Measurements from ENCODE around the gene SETD7. TPM values are rescaled to one million over a fixed set of nuclear protein-coding genes. Genes with fewer than 3 reads are reported as not detected.
A peak's percentile ranks its signal among the peaks of the same experiment; 100 is the strongest.

The SETD7 gene
- total RNA-seq, result 59.0 TPM

- Histone ChIP-seq H3K4me3 (ENCODE audit: low read length in 3 of 3) (peak within 1 kb of the TSS; percentile 91 to 96 (median 93)), H3K36me3 (ENCODE audit: control insufficient read depth in 3 of 3, insufficient read depth in 3 of 3, low read length in 3 of 3) (no peaks in the 10 kb centered on the region), H3K9ac (ENCODE audit: low read depth in 1 of 3, low read length in 3 of 3) (peak within 1 kb of the TSS; percentile 88 to 98 (median 95)), H3K27me3 (ENCODE audit: control insufficient read depth in 3 of 3, insufficient read depth in 3 of 3, low read length in 3 of 3) (no peaks in the 10 kb centered on the region), H3K27ac (ENCODE audit: low read depth, low read length) (peak within 1 kb of the TSS; percentile 98), H3K9me3 (ENCODE audit: control insufficient read depth in 3 of 3, low read length in 3 of 3) (no peaks in the 10 kb centered on the region), H3K4me1 (ENCODE audit: control insufficient read depth in 3 of 3, insufficient read depth in 3 of 3, low read length in 3 of 3) (peaks cover 32 to 42% (median 35%) of the 10 kb centered on the region in 3 donors)
These were observed at the start of gene SETD7 for GRCh38 chr4:139556071-139556723. Gene SETD7, minus strand, starts transcription at chr4:139556219. Its CDS starts 82 bp downstream, at chr4:139556137.

- H3K4me1 ChIP-seq (ENCODE audit: control insufficient read depth in 3 of 3, insufficient read depth in 3 of 3, low read length in 3 of 3), result peaks cover 0 to 2% (median 0%) of the 10 kb centered on the region in 3 donors
- no peaks in the 10 kb centered on the region for H3K36me3 ChIP-seq (ENCODE audit: control insufficient read depth in 3 of 3, insufficient read depth in 3 of 3, low read length in 3 of 3)
- H3K9ac ChIP-seq (ENCODE audit: low read depth in 1 of 3, low read length in 3 of 3), result no peak overlapping the region
- no peaks in the 10 kb centered on the region for H3K27me3 ChIP-seq (ENCODE audit: control insufficient read depth in 3 of 3, insufficient read depth in 3 of 3, low read length in 3 of 3)
- H3K9me3 ChIP-seq (ENCODE audit: control insufficient read depth in 3 of 3, low read length in 3 of 3), result no peaks in the 10 kb centered on the region
- H3K4me3 ChIP-seq (ENCODE audit: low read length in 3 of 3), result no peak overlapping the region
- no peak overlapping the region for H3K27ac ChIP-seq (ENCODE audit: low read depth, low read length)
These were observed 49.5 kb upstream of the SETD7 start for GRCh38 chr4:139605516-139605915.

DNA sequence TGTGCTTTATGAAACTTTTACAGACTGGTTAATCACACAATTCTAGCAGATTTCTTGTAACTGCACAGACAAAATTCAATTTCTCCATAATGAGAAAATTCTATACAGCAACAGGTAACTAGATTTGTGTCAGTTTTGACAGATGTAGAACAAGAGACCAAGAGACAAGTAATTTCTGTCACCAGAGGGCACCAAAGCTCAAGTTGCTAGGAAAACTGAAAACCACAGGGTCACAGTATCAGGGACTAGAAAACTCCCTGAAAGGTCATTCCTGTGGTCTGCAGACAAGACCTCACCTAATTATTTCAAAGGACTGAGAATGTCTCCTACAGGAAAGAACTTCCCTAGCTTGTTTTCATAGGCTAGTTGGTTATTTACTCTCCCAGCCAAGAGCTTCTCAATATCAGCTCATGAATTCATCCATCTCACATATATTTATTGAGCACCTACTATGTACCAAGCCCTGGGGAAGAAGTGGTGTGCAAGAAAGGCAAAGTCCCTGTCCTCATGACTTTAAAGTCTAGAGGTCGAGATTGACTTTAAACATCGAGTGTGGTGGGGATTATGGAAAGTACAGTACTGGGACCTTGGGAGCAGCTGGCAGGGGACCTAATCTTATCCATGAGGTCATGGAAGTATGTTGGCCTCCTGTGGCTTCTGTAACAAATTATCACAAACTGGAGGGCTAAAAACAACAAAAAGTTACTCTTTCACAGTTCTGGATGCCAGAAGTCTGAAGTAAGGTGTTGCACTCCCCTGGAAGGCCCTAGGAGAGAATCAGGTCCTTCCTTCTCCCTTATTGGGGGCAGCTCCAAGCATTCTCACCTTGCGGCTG, 47.8 kb upstream of the SETD7 start:
- no peak overlapping the region for H3K9ac ChIP-seq (ENCODE audit: low read depth in 1 of 3, low read length in 3 of 3)
- H3K4me1 ChIP-seq (ENCODE audit: control insufficient read depth in 3 of 3, insufficient read depth in 3 of 3, low read length in 3 of 3), result peaks cover 0 to 2% (median 0%) of the 10 kb centered on the region in 3 donors
- no peaks in the 10 kb centered on the region for H3K36me3 ChIP-seq (ENCODE audit: control insufficient read depth in 3 of 3, insufficient read depth in 3 of 3, low read length in 3 of 3)
- H3K4me3 ChIP-seq (ENCODE audit: low read length in 3 of 3), result no peak overlapping the region
- no peaks in the 10 kb centered on the region for H3K27me3 ChIP-seq (ENCODE audit: control insufficient read depth in 3 of 3, insufficient read depth in 3 of 3, low read length in 3 of 3)
- H3K9me3 ChIP-seq (ENCODE audit: control insufficient read depth in 3 of 3, low read length in 3 of 3), result no peaks in the 10 kb centered on the region
- no peak overlapping the region for H3K27ac ChIP-seq (ENCODE audit: low read depth, low read length)

DNA sequence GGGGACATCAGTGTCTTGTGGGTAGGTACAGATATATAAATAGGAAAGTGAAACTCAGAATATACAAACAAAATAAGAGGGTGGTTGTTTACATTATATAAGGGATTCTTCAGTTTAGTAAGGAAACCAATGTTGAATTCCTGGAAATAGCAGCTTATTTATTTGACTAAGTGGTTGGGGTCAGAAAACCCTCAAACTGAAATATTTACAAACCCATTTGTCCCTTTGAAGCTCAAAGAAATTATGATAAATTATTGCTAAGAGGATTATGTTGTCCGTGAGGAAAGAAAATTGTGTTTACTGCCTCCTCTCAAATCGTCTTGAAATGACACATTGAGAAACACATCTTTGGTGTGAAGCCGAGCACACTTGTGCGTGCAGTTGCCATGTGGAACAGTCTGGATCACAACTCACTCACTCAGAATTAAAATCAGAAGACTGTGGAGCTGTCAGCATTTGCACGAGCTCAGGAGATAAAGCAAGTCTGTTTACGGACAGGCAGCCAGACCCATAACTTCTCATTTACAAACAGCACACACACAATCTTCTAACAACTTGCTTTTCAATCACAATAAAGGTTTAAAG, 46.8 kb upstream of the SETD7 start:
- Histone ChIP-seq H3K4me1 (ENCODE audit: control insufficient read depth in 3 of 3, insufficient read depth in 3 of 3, low read length in 3 of 3) (peaks cover 0 to 2% (median 0%) of the 10 kb centered on the region in 3 donors), H3K9me3 (ENCODE audit: control insufficient read depth in 3 of 3, low read length in 3 of 3) (no peaks in the 10 kb centered on the region), H3K36me3 (ENCODE audit: control insufficient read depth in 3 of 3, insufficient read depth in 3 of 3, low read length in 3 of 3) (no peaks in the 10 kb centered on the region), H3K27me3 (ENCODE audit: control insufficient read depth in 3 of 3, insufficient read depth in 3 of 3, low read length in 3 of 3) (no peaks in the 10 kb centered on the region), H3K9ac (ENCODE audit: low read depth in 1 of 3, low read length in 3 of 3) (no peak overlapping the region), H3K4me3 (ENCODE audit: low read length in 3 of 3) (no peak overlapping the region), H3K27ac (ENCODE audit: low read depth, low read length) (no peak overlapping the region)

DNA sequence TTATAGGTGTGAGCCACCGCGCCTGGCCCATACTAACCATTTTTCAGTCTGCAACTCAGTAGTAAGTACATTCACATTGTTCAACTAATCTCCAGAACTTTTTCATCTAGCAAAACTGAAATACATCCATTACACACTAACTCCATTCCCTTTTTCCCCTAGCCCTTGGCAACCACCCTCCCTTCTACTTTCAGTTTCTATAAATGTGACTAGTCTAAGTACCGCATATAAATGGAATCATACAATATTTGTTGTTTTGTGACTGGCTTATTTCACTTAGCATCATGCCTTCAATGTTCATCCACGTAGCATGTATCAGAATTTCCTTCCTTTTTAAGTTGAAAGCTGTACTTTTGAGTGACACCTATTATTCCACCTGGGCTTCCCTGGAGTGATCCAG, 44.6 kb upstream of the SETD7 start:
- H3K9ac ChIP-seq (ENCODE audit: low read depth in 1 of 3, low read length in 3 of 3), result no peak overlapping the region

GRCh38 chr4:139599594-139600374, 43.8 kb upstream of the SETD7 start:
- Histone ChIP-seq H3K4me3 (ENCODE audit: low read length in 3 of 3) (no peak overlapping the region), H3K27me3 (ENCODE audit: control insufficient read depth in 3 of 3, insufficient read depth in 3 of 3, low read length in 3 of 3) (peaks cover 0 to 8% (median 0%) of the 10 kb centered on the region in 3 donors), H3K27ac (ENCODE audit: low read depth, low read length) (no peak overlapping the region), H3K9me3 (ENCODE audit: control insufficient read depth in 3 of 3, low read length in 3 of 3) (no peaks in the 10 kb centered on the region), H3K4me1 (ENCODE audit: control insufficient read depth in 3 of 3, insufficient read depth in 3 of 3, low read length in 3 of 3) (peaks cover 0 to 6% (median 2%) of the 10 kb centered on the region in 3 donors), H3K36me3 (ENCODE audit: control insufficient read depth in 3 of 3, insufficient read depth in 3 of 3, low read length in 3 of 3) (no peaks in the 10 kb centered on the region), H3K9ac (ENCODE audit: low read depth in 1 of 3, low read length in 3 of 3) (no peak overlapping the region)

More for the DNA sequence above, 44.6 kb upstream of the SETD7 start:
- Histone ChIP-seq H3K4me3 (ENCODE audit: low read length in 3 of 3) (no peak overlapping the region), H3K4me1 (ENCODE audit: control insufficient read depth in 3 of 3, insufficient read depth in 3 of 3, low read length in 3 of 3) (peaks cover 0 to 6% (median 2%) of the 10 kb centered on the region in 3 donors), H3K27me3 (ENCODE audit: control insufficient read depth in 3 of 3, insufficient read depth in 3 of 3, low read length in 3 of 3) (peaks cover 0 to 8% (median 0%) of the 10 kb centered on the region in 3 donors), H3K9me3 (ENCODE audit: control insufficient read depth in 3 of 3, low read length in 3 of 3) (no peaks in the 10 kb centered on the region), H3K36me3 (ENCODE audit: control insufficient read depth in 3 of 3, insufficient read depth in 3 of 3, low read length in 3 of 3) (no peaks in the 10 kb centered on the region), H3K27ac (ENCODE audit: low read depth, low read length) (no peak overlapping the region)

GRCh38 chr4:139599076-139599475, 43.1 kb upstream of the SETD7 start:
- Histone ChIP-seq H3K4me1 (ENCODE audit: control insufficient read depth in 3 of 3, insufficient read depth in 3 of 3, low read length in 3 of 3) (peaks cover 0 to 6% (median 2%) of the 10 kb centered on the region in 3 donors), H3K27ac (ENCODE audit: low read depth, low read length) (no peak overlapping the region), H3K36me3 (ENCODE audit: control insufficient read depth in 3 of 3, insufficient read depth in 3 of 3, low read length in 3 of 3) (no peaks in the 10 kb centered on the region), H3K4me3 (ENCODE audit: low read length in 3 of 3) (no peak overlapping the region), H3K9ac (ENCODE audit: low read depth in 1 of 3, low read length in 3 of 3) (no peak overlapping the region), H3K9me3 (ENCODE audit: control insufficient read depth in 3 of 3, low read length in 3 of 3) (no peaks in the 10 kb centered on the region), H3K27me3 (ENCODE audit: control insufficient read depth in 3 of 3, insufficient read depth in 3 of 3, low read length in 3 of 3) (peaks cover 0 to 8% (median 0%) of the 10 kb centered on the region in 3 donors)

DNA sequence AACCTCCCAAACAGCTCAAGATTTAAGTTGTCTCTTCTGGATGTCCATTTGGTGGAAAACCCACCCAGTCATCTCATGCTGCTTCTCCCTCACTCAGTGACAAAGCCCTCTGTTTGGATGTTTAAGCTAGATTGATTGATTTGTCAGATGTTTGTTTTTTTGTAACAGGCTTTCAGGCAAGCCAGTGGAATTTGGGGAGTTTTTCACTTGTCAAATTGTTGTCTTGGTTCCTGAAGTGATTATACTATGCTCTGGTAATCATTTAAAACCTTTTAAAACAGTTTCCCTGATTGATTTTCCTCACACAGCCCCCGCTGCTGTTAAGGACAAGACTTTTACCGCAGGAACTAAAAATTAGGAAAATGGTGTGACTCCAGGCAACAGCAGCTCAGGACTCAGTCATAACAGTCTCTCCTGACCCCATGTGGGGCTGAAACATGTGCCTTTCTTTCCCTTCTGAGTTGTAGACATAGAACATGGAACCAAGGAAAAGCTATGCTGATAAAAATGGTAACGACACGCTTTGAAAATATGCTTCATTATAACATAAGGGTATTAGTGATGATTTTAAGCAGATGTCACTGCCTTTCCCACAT, 40.8 kb upstream of the SETD7 start:
- H3K27ac ChIP-seq (ENCODE audit: low read depth, low read length), result no peak overlapping the region
- H3K36me3 ChIP-seq (ENCODE audit: control insufficient read depth in 3 of 3, insufficient read depth in 3 of 3, low read length in 3 of 3), result no peaks in the 10 kb centered on the region
- H3K4me3 ChIP-seq (ENCODE audit: low read length in 3 of 3), result no peak overlapping the region
- no peaks in the 10 kb centered on the region for H3K9me3 ChIP-seq (ENCODE audit: control insufficient read depth in 3 of 3, low read length in 3 of 3)
- peak overlapping the region in 1 of 3 donors; percentile 16 for H3K9ac ChIP-seq (ENCODE audit: low read depth in 1 of 3, low read length in 3 of 3)
- peaks cover 0 to 8% (median 0%) of the 10 kb centered on the region in 3 donors for H3K27me3 ChIP-seq (ENCODE audit: control insufficient read depth in 3 of 3, insufficient read depth in 3 of 3, low read length in 3 of 3)
- H3K4me1 ChIP-seq (ENCODE audit: control insufficient read depth in 3 of 3, insufficient read depth in 3 of 3, low read length in 3 of 3), result peaks cover 6 to 8% (median 7%) of the 10 kb centered on the region in 3 donors

- Histone ChIP-seq H3K9me3 (ENCODE audit: control insufficient read depth in 3 of 3, low read length in 3 of 3) (no peaks in the 10 kb centered on the region), H3K9ac (ENCODE audit: low read depth in 1 of 3, low read length in 3 of 3) (no peak overlapping the region), H3K27ac (ENCODE audit: low read depth, low read length) (peak overlapping the region; percentile 48), H3K27me3 (ENCODE audit: control insufficient read depth in 3 of 3, insufficient read depth in 3 of 3, low read length in 3 of 3) (peaks cover 0 to 8% (median 0%) of the 10 kb centered on the region in 3 donors), H3K4me3 (ENCODE audit: low read length in 3 of 3) (peak overlapping the region in 1 of 3 donors; percentile 29), H3K36me3 (ENCODE audit: control insufficient read depth in 3 of 3, insufficient read depth in 3 of 3, low read length in 3 of 3) (no peaks in the 10 kb centered on the region), H3K4me1 (ENCODE audit: control insufficient read depth in 3 of 3, insufficient read depth in 3 of 3, low read length in 3 of 3) (peaks cover 6 to 8% (median 7%) of the 10 kb centered on the region in 3 donors)
These were observed 40.1 kb upstream of the SETD7 start for GRCh38 chr4:139596034-139596683.
